SK-N-SH treated with all-trans-retinoic acid at 6 μM for 48 hours (cell line): ENCODE data around the gene COA7.

Experiments
- ARNTL ChIP-seq: fragments of 450-650 bp; formaldehyde crosslinking; IDR thresholded peaks from 2 replicates; pipeline ENCODE4 v1.5.0; 2020; ENCODE audit warnings: low read depth, mild to moderate bottlenecking, moderate library complexity, borderline replicate concordance
- RARB ChIP-seq: fragments of 250-450 bp; sonication (Bioruptor Pico); IDR thresholded peaks from 2 replicates; pipeline ENCODE4 v1.8.0; 2021; ENCODE audit warnings: mild to moderate bottlenecking, moderate library complexity
- TF ChIP-seq, protein P1 (sequence below): fragments of 250-450 bp; sonication (Bioruptor Pico); IDR thresholded peaks from 2 replicates; pipeline ENCODE4 v1.5.1; 2020; ENCODE audit warnings: low read depth, mild to moderate bottlenecking, moderate library complexity

DNA sequence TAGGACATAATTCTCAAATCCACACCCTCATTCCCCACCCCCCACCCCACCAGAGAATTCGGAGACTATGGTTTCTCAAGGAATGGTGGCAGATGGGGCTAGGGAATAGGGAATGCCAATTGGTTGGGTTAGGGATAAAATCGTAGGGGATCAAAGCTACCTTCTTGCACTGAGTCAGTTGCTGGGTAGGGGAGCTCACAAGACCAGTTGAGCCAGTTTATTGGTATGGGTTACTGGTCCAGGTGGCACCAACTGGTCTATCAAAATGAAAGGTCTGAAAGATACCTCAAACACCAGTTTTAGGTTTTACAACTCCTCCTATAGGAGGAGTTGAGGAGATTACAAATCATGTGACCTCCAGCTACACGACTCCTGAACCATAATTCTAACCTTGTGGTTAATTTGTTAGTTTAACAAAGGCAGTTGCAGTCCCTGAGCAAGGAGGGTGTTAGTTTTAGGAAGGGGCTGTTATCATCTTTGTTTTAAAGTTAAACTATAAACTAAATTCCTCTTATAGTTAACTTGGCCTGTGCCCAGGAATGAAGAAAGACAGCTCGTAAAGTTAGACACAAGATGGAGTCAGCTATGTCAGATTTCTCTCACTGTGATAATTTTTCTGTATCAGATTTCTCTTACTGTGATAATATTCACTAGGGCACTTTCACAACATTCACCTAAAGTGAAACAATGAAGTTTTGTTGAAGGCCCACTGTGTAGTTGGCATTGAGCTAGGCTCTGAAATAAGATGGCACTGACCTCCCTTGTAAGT, 62.6 kb downstream of the COA7 start:
- TF ChIP-seq RARB (CRISPR knock-in tag): no peak
- no peak for TF ChIP-seq ARNTL (CRISPR knock-in tag)
- TF ChIP-seq, protein P1, sequence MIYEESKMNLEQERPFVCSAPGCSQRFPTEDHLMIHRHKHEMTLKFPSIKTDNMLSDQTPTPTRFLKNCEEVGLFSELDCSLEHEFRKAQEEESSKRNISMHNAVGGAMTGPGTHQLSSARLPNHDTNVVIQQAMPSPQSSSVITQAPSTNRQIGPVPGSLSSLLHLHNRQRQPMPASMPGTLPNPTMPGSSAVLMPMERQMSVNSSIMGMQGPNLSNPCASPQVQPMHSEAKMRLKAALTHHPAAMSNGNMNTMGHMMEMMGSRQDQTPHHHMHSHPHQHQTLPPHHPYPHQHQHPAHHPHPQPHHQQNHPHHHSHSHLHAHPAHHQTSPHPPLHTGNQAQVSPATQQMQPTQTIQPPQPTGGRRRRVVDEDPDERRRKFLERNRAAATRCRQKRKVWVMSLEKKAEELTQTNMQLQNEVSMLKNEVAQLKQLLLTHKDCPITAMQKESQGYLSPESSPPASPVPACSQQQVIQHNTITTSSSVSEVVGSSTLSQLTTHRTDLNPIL: no peak
